ENCODE results near the gene NUP188. TPM values are rescaled to one million over a fixed set of nuclear protein-coding genes. Genes with fewer than 3 reads are reported as not detected.

Gene NUP188
- total and polyA plus RNA-seq, 2 experiments from 2014 or later: 28.1 TPM

DNA sequence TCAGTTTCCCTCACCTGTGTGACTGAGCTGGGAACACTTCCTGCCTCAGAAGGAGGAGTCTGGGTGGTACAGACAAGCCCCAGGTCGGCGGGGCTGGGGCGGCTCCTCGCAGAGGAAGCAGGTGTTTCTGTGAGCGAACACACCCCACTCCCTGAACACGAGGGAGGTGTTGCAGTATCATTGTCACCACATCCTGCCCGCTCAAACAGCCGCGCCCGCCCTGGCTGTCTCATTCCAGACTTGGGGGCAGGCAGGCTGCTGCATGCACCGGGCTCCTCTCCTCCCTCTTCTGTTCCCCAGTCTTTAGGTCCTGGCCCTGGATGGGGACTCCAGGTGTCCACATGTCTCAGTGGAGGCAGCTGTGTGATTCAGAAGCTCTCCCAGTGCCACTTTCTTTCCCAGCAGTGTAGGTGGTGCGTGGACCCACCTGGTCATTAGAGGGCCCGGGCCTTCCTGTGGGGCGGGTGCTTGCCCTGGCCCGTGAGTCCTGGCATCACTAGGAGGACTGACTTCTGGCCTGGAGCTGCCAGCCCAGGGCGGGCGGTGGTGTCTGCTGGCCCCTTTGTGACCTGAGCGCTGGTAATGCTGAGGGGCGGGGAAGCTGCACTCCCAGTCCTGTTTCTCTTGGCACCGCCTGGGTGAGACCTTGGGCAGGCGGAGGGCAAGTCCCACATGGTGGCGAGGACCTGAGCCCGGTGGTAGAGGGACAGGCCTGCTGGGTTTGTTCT lies 45.0 kb upstream of the NUP188 start:
- Histone ChIP-seq H2AFZ (no peak overlapping the region), H3K27me3 (no peaks in the 10 kb centered on the region), H3K4me3 (no peak overlapping the region), H3K79me2 (peaks cover 29% of the 10 kb centered on the region), H3K9me3 (ENCODE audit: low read depth) (no peaks in the 10 kb centered on the region), H3K4me2 (no peak overlapping the region), H3K4me1 (ENCODE audit: insufficient read depth) (no peaks in the 10 kb centered on the region), H3K9me2 (replicated peaks; ENCODE audit: insufficient read depth) (no peaks in the 10 kb centered on the region), H4K20me1 (ENCODE audit: insufficient read depth, poor library complexity, severe bottlenecking) (no peaks in the 10 kb centered on the region), H3K27ac (no peak overlapping the region), H3K36me3 (replicated peaks; ENCODE audit: insufficient read depth, low read depth) (no peaks in the 10 kb centered on the region)
- no peak for DNase-seq (ENCODE audit: low spot score)
- TF ChIP-seq EZH2 (IDR thresholded peaks at IDR 0.05; ENCODE audit: borderline replicate concordance): no peak
- TF ChIP-seq, protein P1, sequence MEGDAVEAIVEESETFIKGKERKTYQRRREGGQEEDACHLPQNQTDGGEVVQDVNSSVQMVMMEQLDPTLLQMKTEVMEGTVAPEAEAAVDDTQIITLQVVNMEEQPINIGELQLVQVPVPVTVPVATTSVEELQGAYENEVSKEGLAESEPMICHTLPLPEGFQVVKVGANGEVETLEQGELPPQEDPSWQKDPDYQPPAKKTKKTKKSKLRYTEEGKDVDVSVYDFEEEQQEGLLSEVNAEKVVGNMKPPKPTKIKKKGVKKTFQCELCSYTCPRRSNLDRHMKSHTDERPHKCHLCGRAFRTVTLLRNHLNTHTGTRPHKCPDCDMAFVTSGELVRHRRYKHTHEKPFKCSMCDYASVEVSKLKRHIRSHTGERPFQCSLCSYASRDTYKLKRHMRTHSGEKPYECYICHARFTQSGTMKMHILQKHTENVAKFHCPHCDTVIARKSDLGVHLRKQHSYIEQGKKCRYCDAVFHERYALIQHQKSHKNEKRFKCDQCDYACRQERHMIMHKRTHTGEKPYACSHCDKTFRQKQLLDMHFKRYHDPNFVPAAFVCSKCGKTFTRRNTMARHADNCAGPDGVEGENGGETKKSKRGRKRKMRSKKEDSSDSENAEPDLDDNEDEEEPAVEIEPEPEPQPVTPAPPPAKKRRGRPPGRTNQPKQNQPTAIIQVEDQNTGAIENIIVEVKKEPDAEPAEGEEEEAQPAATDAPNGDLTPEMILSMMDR (IDR thresholded peaks at IDR 0.05; ENCODE audit: poor library complexity): no peak
- TF ChIP-seq EZH2phosphoT487 (IDR thresholded peaks at IDR 0.05; ENCODE audit: low read depth, severe bottlenecking, unreplicated experiment): no peak
- 92% methylated on average over 23 of the region's 23 CpGs for WGBS (ENCODE audit: low lambda C conversion rate, missing lambda C conversion rate)

DNA sequence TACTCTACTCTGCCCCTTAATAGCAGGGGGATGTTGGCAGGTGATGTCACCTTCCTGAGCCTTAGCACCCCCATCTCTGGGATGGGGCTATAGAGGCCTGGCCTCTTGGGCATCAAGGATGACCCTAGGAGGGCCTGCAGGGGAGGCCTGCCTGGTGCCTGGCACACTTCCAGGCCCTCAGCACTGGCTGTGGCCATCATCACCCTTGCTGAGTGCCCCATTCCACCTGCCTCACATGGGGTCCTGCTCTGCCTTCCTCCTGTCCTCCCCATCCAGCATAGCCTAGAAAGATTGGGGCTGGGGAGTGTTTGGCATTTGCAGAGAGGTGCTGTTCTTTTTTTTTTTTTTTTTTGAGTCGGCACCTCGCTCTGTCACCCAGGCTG lies 44.4 kb upstream of the NUP188 start:
- no peak overlapping the region for H3K4me3 ChIP-seq
- no peaks in the 10 kb centered on the region for H3K27me3 ChIP-seq
- no peaks in the 10 kb centered on the region for H3K4me1 ChIP-seq (ENCODE audit: insufficient read depth)
- H3K9me3 ChIP-seq (ENCODE audit: low read depth): no peaks in the 10 kb centered on the region
- H4K20me1 ChIP-seq (ENCODE audit: insufficient read depth, poor library complexity, severe bottlenecking): no peaks in the 10 kb centered on the region
- peaks cover 28% of the 10 kb centered on the region for H3K79me2 ChIP-seq
- H3K4me2 ChIP-seq: no peak overlapping the region
- no peaks in the 10 kb centered on the region for H3K36me3 ChIP-seq (replicated peaks; ENCODE audit: insufficient read depth, low read depth)
- H3K9me2 ChIP-seq (replicated peaks; ENCODE audit: insufficient read depth): no peaks in the 10 kb centered on the region
- H2AFZ ChIP-seq: no peak overlapping the region
- no peak overlapping the region for H3K27ac ChIP-seq
- DNase-seq (ENCODE audit: low spot score): no peak
- TF ChIP-seq EZH2phosphoT487 (IDR thresholded peaks at IDR 0.05; ENCODE audit: low read depth, severe bottlenecking, unreplicated experiment): no peak
- WGBS (ENCODE audit: low lambda C conversion rate, missing lambda C conversion rate): 85% methylated on average over 2 of the region's 2 CpGs

DNA sequence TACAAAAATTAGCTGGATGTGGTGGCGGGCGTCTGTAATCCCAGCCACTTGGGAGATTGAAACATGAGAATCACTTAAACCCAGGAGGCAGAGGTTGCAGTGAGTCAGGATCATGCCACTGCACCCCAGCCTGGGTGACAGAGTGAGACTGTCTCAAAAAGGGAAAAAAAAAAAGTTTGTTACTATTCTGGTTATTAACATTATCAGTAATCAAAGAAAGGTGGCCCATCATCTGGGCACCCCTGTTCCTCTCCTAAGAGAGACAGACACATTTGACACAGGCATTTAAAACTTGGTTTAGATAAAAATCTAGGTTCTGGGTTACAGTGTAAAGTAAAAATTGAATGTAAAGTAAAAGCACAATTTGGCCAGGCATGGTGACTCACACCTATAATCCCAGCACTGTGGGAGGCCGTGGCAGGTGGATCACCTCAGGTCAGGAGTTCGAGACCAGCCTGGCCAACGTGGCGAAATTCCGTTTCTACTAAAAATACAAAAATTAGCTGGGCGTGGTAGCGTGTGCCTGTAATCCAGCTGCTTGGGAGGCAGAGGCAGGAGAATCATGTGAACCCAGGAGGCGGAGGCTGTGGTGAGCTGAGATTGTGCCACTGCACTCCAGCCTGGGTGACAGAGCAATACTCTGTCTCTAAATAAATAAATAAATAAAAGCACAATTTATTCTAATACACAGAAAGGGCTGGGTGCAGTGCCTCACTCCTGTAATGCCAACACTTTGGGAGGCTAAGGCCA lies 43.5 kb upstream of the NUP188 start:
- Histone ChIP-seq H3K27me3 (no peaks in the 10 kb centered on the region), H3K9me3 (ENCODE audit: low read depth) (no peaks in the 10 kb centered on the region), H3K4me3 (no peak overlapping the region), H3K79me2 (peaks cover 20% of the 10 kb centered on the region), H2AFZ (no peak overlapping the region), H3K27ac (no peak overlapping the region), H3K36me3 (replicated peaks; ENCODE audit: insufficient read depth, low read depth) (no peaks in the 10 kb centered on the region), H3K4me2 (no peak overlapping the region), H3K9me2 (replicated peaks; ENCODE audit: insufficient read depth) (no peaks in the 10 kb centered on the region), H3K4me1 (ENCODE audit: insufficient read depth) (no peaks in the 10 kb centered on the region), H4K20me1 (ENCODE audit: insufficient read depth, poor library complexity, severe bottlenecking) (no peaks in the 10 kb centered on the region)
- DNase-seq (ENCODE audit: low spot score): no peak
- TF ChIP-seq EZH2 (IDR thresholded peaks at IDR 0.05; ENCODE audit: borderline replicate concordance) (no peak), EZH2phosphoT487 (IDR thresholded peaks at IDR 0.05; ENCODE audit: low read depth, severe bottlenecking, unreplicated experiment) (no peak)
- TF ChIP-seq, protein P1 (IDR thresholded peaks at IDR 0.05; ENCODE audit: poor library complexity): no peak
- WGBS (ENCODE audit: low lambda C conversion rate, missing lambda C conversion rate): 95% methylated on average over 10 of the region's 10 CpGs

GRCh38 chr9:128905964-128906363 lies 41.5 kb upstream of the NUP188 start:
- Histone ChIP-seq H3K36me3 (replicated peaks; ENCODE audit: insufficient read depth, low read depth) (no peaks in the 10 kb centered on the region), H3K4me1 (ENCODE audit: insufficient read depth) (no peaks in the 10 kb centered on the region), H3K9me2 (replicated peaks; ENCODE audit: insufficient read depth) (no peaks in the 10 kb centered on the region), H3K27ac (no peak overlapping the region), H4K20me1 (ENCODE audit: insufficient read depth, poor library complexity, severe bottlenecking) (no peaks in the 10 kb centered on the region), H3K4me3 (no peak overlapping the region), H3K79me2 (peaks cover 28% of the 10 kb centered on the region), H3K4me2 (no peak overlapping the region), H2AFZ (no peak overlapping the region), H3K27me3 (no peaks in the 10 kb centered on the region), H3K9me3 (ENCODE audit: low read depth) (no peaks in the 10 kb centered on the region)
- no peak for DNase-seq (ENCODE audit: low spot score)
- TF ChIP-seq EZH2phosphoT487 (IDR thresholded peaks at IDR 0.05; ENCODE audit: low read depth, severe bottlenecking, unreplicated experiment): no peak
- no peak for TF ChIP-seq EZH2 (IDR thresholded peaks at IDR 0.05; ENCODE audit: borderline replicate concordance)
- TF ChIP-seq, protein P1 (IDR thresholded peaks at IDR 0.05; ENCODE audit: poor library complexity): no peak
- WGBS (ENCODE audit: low lambda C conversion rate, missing lambda C conversion rate): 71% methylated on average over 6 of the region's 7 CpGs

Measured in hepatocyte (in vitro differentiated cells).